Measurements from ENCODE around the gene TADA2A. TPM values are rescaled to one million over a fixed set of nuclear protein-coding genes. Genes with fewer than 3 reads are reported as not detected.
"Not testable (repeated sequence)": the region's sequence is repeated elsewhere in the genome, so short reads cannot be mapped to it uniquely, and the experiment has no call there.

Gene TADA2A
- total and polyA plus RNA-seq, 4 experiments from 2014 or later: 2.8 to 35.7 (median 20.2) TPM

- peaks cover 35 to 58% of the 10 kb centered on the region in 2 donors for H3K36me3 Mint-ChIP-seq
- POLR2A ChIA-PET (ENCODE audit: partially characterized antibody): interaction anchor here (1.1 to 1.2 kb wide), 2 partner anchors 16 to 41 kb away, joined by 3 read pairs; no protein-coding TSS in a partner anchor
- Histone ChIP-seq H3K36me3 (ENCODE audit: insufficient read depth, low read length) (peaks cover 37% of the 10 kb centered on the region), H3K4me3 (ENCODE audit: low read length in 2 of 2) (no peak overlapping the region), H3K4me1 (ENCODE audit: insufficient read depth, low read length) (no peaks in the 10 kb centered on the region), H3K9me3 (ENCODE audit: control insufficient read depth in 1 of 2, low read length in 2 of 2) (no peaks in the 10 kb centered on the region), H3K27me3 (ENCODE audit: insufficient read depth, low read length) (no peaks in the 10 kb centered on the region), H3K27ac (ENCODE audit: low read depth, low read length) (no peak overlapping the region)
- CTCF ChIA-PET (ENCODE audit: partially characterized antibody): interaction anchor here (1.0 kb wide), 2 partner anchors 23 to 96 kb away, joined by 3 read pairs; no protein-coding TSS in a partner anchor
- intact Hi-C loops (cut with micrococcal nuclease): no loop called here
- H3K9me3 Mint-ChIP-seq: no peaks in the 10 kb centered on the region
- H3K27me3 Mint-ChIP-seq: no peaks in the 10 kb centered on the region
- H3K4me3 Mint-ChIP-seq: no peak overlapping the region
- peaks cover 0 to 8% (median 3%) of the 10 kb centered on the region in 4 donors for H3K4me1 Mint-ChIP-seq
- no peak for DNase-seq
- peak overlapping the region in 1 of 7 donors; percentile 50 for H3K27ac Mint-ChIP-seq
Observed at GRCh38 chr17:37438141-37438540, 31.5 kb downstream of the TADA2A start.

DNA sequence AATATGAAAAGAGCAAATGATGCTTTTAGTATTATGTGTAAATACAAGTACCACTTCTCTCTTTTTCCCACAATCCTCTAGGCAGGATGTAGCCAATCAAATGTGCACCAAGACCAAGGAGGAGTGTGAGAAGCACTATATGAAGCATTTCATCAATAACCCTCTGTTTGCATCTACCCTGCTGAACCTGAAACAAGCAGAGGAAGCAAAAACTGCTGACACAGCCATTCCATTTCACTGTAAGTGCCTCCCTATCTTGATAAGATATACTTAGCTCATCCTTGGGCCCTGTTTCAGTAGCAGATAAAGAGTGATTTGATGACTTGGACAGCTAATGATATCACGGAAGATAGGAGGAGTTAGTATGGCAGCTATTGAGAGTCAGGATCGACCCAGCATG is 33.7 kb downstream of the TADA2A start:
- ChIA-PET POLR2A (ENCODE audit: partially characterized antibody) (no interaction called here), CTCF (ENCODE audit: partially characterized antibody) (no interaction called here)
- no peak for DNase-seq
- Histone ChIP-seq H3K27ac (ENCODE audit: low read depth, low read length) (no peak overlapping the region), H3K4me1 (ENCODE audit: insufficient read depth, low read length) (no peaks in the 10 kb centered on the region), H3K27me3 (ENCODE audit: insufficient read depth, low read length) (no peaks in the 10 kb centered on the region), H3K36me3 (ENCODE audit: insufficient read depth, low read length) (peaks cover 43% of the 10 kb centered on the region), H3K9me3 (ENCODE audit: control insufficient read depth in 1 of 2, low read length in 2 of 2) (no peaks in the 10 kb centered on the region), H3K4me3 (ENCODE audit: low read length in 2 of 2) (no peak overlapping the region)
- intact Hi-C loops (cut with micrococcal nuclease): no loop called here
- H3K36me3 Mint-ChIP-seq: peaks cover 40 to 63% of the 10 kb centered on the region in 2 donors
- no peaks in the 10 kb centered on the region for H3K27me3 Mint-ChIP-seq
- H3K27ac Mint-ChIP-seq: peak overlapping the region in 1 of 7 donors; percentile 13
- no peak overlapping the region for H3K4me3 Mint-ChIP-seq
- peaks cover 0 to 8% (median 3%) of the 10 kb centered on the region in 4 donors for H3K4me1 Mint-ChIP-seq
- H3K9me3 Mint-ChIP-seq: no peaks in the 10 kb centered on the region

DNA sequence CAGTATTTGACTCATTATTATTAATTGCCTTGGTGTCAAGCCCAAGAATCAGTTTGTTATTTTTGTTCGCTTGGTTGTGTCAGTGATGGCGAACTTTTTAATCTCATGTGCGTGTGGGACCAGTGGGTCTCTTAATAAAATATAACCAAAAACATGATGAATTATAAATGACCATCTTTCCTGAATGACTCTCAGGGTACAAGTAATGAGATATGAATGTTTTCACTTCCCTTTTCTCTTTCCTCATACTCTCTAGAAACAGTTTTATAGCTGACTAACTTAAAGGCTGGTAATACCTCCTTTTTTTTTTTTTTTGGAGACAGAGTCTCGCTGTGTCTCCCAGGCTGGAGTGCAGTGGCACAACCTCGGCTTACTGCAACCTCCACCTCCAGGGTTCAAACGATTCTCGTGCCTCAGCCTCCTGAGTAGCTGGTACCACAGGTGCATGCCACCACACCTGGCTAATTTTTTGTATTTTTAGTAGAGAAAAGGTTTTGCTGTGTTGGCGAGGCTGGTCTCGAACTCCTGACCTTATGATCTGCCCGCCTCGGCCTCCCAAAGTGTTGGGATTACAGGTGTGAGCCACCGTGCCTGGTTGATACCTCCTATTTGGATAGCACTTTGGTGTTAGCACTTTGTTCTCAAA is 34.8 kb downstream of the TADA2A start:
- CTCF ChIA-PET (ENCODE audit: partially characterized antibody); H3K9me3 ChIP-seq (ENCODE audit: control insufficient read depth in 1 of 2, low read length in 2 of 2); H3K4me3 Mint-ChIP-seq; H3K9me3 Mint-ChIP-seq; H3K4me1 ChIP-seq (ENCODE audit: insufficient read depth, low read length); H3K27me3 Mint-ChIP-seq; H3K27me3 ChIP-seq (ENCODE audit: insufficient read depth, low read length); H3K4me1 Mint-ChIP-seq; DNase-seq; H3K27ac ChIP-seq (ENCODE audit: low read depth, low read length); intact Hi-C loops (cut with micrococcal nuclease); H3K4me3 ChIP-seq (ENCODE audit: low read length in 2 of 2): not testable (repeated sequence)
- H3K27ac Mint-ChIP-seq: peak overlapping the region in 1 of 7 donors; percentile 30
- POLR2A ChIA-PET (ENCODE audit: partially characterized antibody): interaction anchor here (0.5 kb wide), 1 partner anchor 17 kb away, joined by 3 read pairs; no protein-coding TSS in a partner anchor
- H3K36me3 ChIP-seq (ENCODE audit: insufficient read depth, low read length): peaks cover 43% of the 10 kb centered on the region
- peaks cover 45 to 62% of the 10 kb centered on the region in 2 donors for H3K36me3 Mint-ChIP-seq

DNA sequence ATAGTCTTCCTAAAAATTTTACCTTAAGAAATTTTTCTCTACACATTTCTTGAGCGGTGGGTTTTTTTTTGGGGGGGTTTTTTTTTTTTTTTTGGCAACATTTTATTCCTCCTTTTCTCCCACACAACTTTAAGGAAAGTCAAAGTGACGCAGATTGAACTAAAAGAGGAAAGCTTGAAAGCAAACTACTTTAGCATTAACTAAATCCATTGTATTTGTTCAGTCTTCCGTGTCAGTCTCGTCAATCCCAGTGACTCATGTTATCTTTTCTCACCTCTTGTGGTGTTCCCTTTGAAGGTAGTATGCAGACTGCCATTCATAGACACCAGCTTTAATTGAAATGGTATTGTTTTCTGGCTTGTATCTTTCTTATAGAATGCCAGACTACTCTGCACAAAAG is 39.3 kb downstream of the TADA2A start:
- Histone ChIP-seq H3K27me3 (ENCODE audit: insufficient read depth, low read length) (no peaks in the 10 kb centered on the region), H3K36me3 (ENCODE audit: insufficient read depth, low read length) (peaks cover 17% of the 10 kb centered on the region), H3K4me1 (ENCODE audit: insufficient read depth, low read length) (no peaks in the 10 kb centered on the region), H3K27ac (ENCODE audit: low read depth, low read length) (no peak overlapping the region), H3K9me3 (ENCODE audit: control insufficient read depth in 1 of 2, low read length in 2 of 2) (no peaks in the 10 kb centered on the region), H3K4me3 (ENCODE audit: low read length in 2 of 2) (no peak overlapping the region)
- Mint-ChIP-seq H3K27me3 (no peaks in the 10 kb centered on the region), H3K4me3 (no peak overlapping the region), H3K27ac (no peak overlapping the region), H3K36me3 (peaks cover 53 to 61% of the 10 kb centered on the region in 2 donors), H3K4me1 (no peaks in the 10 kb centered on the region), H3K9me3 (no peaks in the 10 kb centered on the region)
- intact Hi-C loops (cut with micrococcal nuclease): no loop called here
- CTCF ChIA-PET (ENCODE audit: partially characterized antibody): interaction anchor here (0.9 kb wide), 1 partner anchor 9 kb away, joined by 3 read pairs; no protein-coding TSS in a partner anchor
- no peak for DNase-seq
- POLR2A ChIA-PET (ENCODE audit: partially characterized antibody): no interaction called here

DNA sequence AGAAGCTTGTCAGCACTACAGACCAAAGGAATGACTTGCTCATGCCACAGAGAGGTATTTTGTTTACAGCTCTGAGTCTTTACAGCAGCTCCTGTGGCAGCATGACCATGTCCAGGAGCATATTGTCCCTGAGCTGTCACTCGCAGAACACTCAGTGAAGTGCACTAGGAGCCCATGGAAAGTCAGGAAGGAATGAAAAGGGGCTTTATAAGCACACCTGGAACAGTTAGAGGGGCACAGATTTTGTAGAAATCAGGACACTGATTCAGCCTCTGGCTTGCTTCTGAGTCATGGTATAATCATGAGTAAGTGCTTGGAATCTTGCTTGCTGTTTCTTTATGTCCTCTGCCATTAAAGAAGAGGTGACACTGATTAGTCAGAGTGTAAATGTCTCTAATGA is 41.0 kb downstream of the TADA2A start:
- Histone ChIP-seq H3K4me1 (ENCODE audit: insufficient read depth, low read length) (no peaks in the 10 kb centered on the region), H3K4me3 (ENCODE audit: low read length in 2 of 2) (no peak overlapping the region), H3K9me3 (ENCODE audit: control insufficient read depth in 1 of 2, low read length in 2 of 2) (no peaks in the 10 kb centered on the region), H3K27me3 (ENCODE audit: insufficient read depth, low read length) (no peaks in the 10 kb centered on the region), H3K36me3 (ENCODE audit: insufficient read depth, low read length) (peaks cover 6% of the 10 kb centered on the region), H3K27ac (ENCODE audit: low read depth, low read length) (no peak overlapping the region)
- DNase-seq: no peak
- ChIA-PET CTCF (ENCODE audit: partially characterized antibody) (no interaction called here), POLR2A (ENCODE audit: partially characterized antibody) (no interaction called here)
- H3K4me1 Mint-ChIP-seq: peaks cover 0 to 4% (median under 1%) of the 10 kb centered on the region in 4 donors
- H3K27me3 Mint-ChIP-seq: no peaks in the 10 kb centered on the region
- intact Hi-C loops (cut with micrococcal nuclease): no loop called here
- no peak overlapping the region for H3K27ac Mint-ChIP-seq
- H3K9me3 Mint-ChIP-seq: no peaks in the 10 kb centered on the region
- H3K4me3 Mint-ChIP-seq: no peak overlapping the region
- peaks cover 46 to 54% of the 10 kb centered on the region in 2 donors for H3K36me3 Mint-ChIP-seq

- no peak overlapping the region for H3K27ac ChIP-seq (ENCODE audit: low read depth, low read length)
- H3K27me3 ChIP-seq (ENCODE audit: insufficient read depth, low read length): no peaks in the 10 kb centered on the region
- peaks cover 0 to 4% (median under 1%) of the 10 kb centered on the region in 4 donors for H3K4me1 Mint-ChIP-seq
- H3K27me3 Mint-ChIP-seq: no peaks in the 10 kb centered on the region
- H3K27ac Mint-ChIP-seq: no peak overlapping the region
- ChIA-PET CTCF (ENCODE audit: partially characterized antibody) (interaction anchor here (0.9 kb wide), 1 partner anchor 11 kb away, joined by 3 read pairs; no protein-coding TSS in a partner anchor), POLR2A (ENCODE audit: partially characterized antibody) (no interaction called here)
- no peak overlapping the region for H3K4me3 Mint-ChIP-seq
- H3K4me1 ChIP-seq (ENCODE audit: insufficient read depth, low read length): no peaks in the 10 kb centered on the region
- no peaks in the 10 kb centered on the region for H3K9me3 Mint-ChIP-seq
- H3K36me3 ChIP-seq (ENCODE audit: insufficient read depth, low read length): no peaks in the 10 kb centered on the region
- H3K9me3 ChIP-seq (ENCODE audit: control insufficient read depth in 1 of 2, low read length in 2 of 2): no peaks in the 10 kb centered on the region
- no peak overlapping the region for H3K4me3 ChIP-seq (ENCODE audit: low read length in 2 of 2)
- DNase-seq: no peak
- peaks cover 46 to 47% of the 10 kb centered on the region in 2 donors for H3K36me3 Mint-ChIP-seq
- intact Hi-C loops (cut with micrococcal nuclease): no loop called here
Observed at GRCh38 chr17:37450112-37450511, 43.4 kb downstream of the TADA2A start.

GRCh38 chr17:37457801-37458200 is 51.1 kb downstream of the TADA2A start:
- H3K9me3 ChIP-seq (ENCODE audit: control insufficient read depth in 1 of 2, low read length in 2 of 2); CTCF ChIA-PET (ENCODE audit: partially characterized antibody); H3K4me1 ChIP-seq (ENCODE audit: insufficient read depth, low read length); H3K36me3 ChIP-seq (ENCODE audit: insufficient read depth, low read length); H3K27ac ChIP-seq (ENCODE audit: low read depth, low read length); H3K27me3 Mint-ChIP-seq; H3K27ac Mint-ChIP-seq; intact Hi-C loops (cut with micrococcal nuclease); H3K9me3 Mint-ChIP-seq; DNase-seq; POLR2A ChIA-PET (ENCODE audit: partially characterized antibody); H3K4me3 Mint-ChIP-seq; H3K4me1 Mint-ChIP-seq; H3K4me3 ChIP-seq (ENCODE audit: low read length in 2 of 2); H3K27me3 ChIP-seq (ENCODE audit: insufficient read depth, low read length): not testable (repeated sequence)
- H3K36me3 Mint-ChIP-seq: peaks cover 15 to 39% of the 10 kb centered on the region in 2 donors

All from CD4-positive, alpha-beta memory T cell (primary cell).